Measurements from ENCODE around the gene ASNSD1.
A peak's percentile ranks its signal among the peaks of the same experiment; 100 is the strongest.
"Not testable (repeated sequence)": the region's sequence is repeated elsewhere in the genome, so short reads cannot be mapped to it uniquely, and the experiment has no call there.

Gene ASNSD1

GRCh38 chr2:189698020-189698887, 37.0 kb downstream of the ASNSD1 start:
- DNase-seq = peak; percentile 13
- Histone ChIP-seq H3K27me3 (ENCODE audit: insufficient read depth, low read depth, severe bottlenecking) (no peaks in the 10 kb centered on the region), H3K36me3 (no peaks in the 10 kb centered on the region), H3K27ac (no peak overlapping the region), H3K9me3 (ENCODE audit: severe bottlenecking) (no peaks in the 10 kb centered on the region), H3K4me3 (ENCODE audit: low read depth, low read length) (no peak overlapping the region)
- TF ChIP-seq, protein P1, sequence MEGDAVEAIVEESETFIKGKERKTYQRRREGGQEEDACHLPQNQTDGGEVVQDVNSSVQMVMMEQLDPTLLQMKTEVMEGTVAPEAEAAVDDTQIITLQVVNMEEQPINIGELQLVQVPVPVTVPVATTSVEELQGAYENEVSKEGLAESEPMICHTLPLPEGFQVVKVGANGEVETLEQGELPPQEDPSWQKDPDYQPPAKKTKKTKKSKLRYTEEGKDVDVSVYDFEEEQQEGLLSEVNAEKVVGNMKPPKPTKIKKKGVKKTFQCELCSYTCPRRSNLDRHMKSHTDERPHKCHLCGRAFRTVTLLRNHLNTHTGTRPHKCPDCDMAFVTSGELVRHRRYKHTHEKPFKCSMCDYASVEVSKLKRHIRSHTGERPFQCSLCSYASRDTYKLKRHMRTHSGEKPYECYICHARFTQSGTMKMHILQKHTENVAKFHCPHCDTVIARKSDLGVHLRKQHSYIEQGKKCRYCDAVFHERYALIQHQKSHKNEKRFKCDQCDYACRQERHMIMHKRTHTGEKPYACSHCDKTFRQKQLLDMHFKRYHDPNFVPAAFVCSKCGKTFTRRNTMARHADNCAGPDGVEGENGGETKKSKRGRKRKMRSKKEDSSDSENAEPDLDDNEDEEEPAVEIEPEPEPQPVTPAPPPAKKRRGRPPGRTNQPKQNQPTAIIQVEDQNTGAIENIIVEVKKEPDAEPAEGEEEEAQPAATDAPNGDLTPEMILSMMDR (IDR thresholded peaks at IDR 0.05; ENCODE audit: low read depth, low read length) = no peak

DNA sequence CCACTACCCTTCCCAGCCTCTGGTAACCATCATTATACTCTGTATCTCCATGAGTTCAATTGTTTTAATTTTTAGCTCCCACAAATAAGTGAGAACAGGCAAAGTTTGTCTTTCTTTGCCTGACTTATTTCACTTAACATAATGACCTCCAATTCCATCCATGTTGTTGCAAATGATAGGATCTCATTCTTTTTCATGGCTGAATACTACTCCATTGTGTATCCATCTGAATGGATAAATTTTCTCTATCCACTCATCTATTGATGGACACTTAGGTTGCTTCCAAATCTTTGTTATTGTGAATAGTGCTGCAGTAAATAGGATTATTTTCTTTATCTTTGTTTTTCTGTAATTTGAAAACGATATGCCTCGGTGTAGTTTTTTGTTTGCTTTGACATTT, 39.4 kb downstream of the ASNSD1 start:
- H3K9me3 ChIP-seq (ENCODE audit: severe bottlenecking) = no peaks in the 10 kb centered on the region
- H3K4me3 ChIP-seq (ENCODE audit: low read depth, low read length) = no peak overlapping the region
- H3K27ac ChIP-seq = no peak overlapping the region
- no peaks in the 10 kb centered on the region for H3K27me3 ChIP-seq (ENCODE audit: insufficient read depth, low read depth, severe bottlenecking)
- H3K36me3 ChIP-seq = no peaks in the 10 kb centered on the region; the same call in 1 of the 2 replicates
- DNase-seq = no peak
- TF ChIP-seq, protein P1 (IDR thresholded peaks at IDR 0.05; ENCODE audit: low read depth, low read length) = no peak

DNA sequence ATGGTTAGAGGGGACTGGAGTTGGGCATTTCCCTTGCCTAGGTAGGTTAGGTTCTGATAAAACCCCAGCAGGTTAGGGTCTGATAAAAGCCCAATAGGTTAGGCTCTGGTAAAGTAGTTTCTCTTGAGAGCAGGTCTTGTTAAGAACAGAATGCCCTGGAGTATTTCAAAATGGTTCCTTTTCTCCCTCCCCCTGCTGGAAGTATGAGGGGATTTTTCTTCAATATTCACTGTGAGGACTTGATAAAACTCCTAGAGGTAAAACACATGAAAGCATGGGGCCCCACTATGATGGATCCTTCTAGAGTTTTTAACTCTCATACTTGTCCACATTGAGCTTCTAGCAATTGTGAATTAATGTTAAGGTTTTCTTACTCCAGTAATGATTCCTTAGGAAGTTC, 40.8 kb downstream of the ASNSD1 start:
- H3K4me3 ChIP-seq (ENCODE audit: low read depth, low read length) = no peak overlapping the region
- H3K9me3 ChIP-seq (ENCODE audit: severe bottlenecking) = no peaks in the 10 kb centered on the region
- no peaks in the 10 kb centered on the region for H3K27me3 ChIP-seq (ENCODE audit: insufficient read depth, low read depth, severe bottlenecking)
- TF ChIP-seq, protein P1 (IDR thresholded peaks at IDR 0.05; ENCODE audit: low read depth, low read length) = no peak
- H3K27ac ChIP-seq = no peak overlapping the region
- no peaks in the 10 kb centered on the region; the same call in 1 of the 2 replicates for H3K36me3 ChIP-seq
- no peak for DNase-seq

GRCh38 chr2:189709501-189710221, 48.4 kb downstream of the ASNSD1 start:
- Histone ChIP-seq H3K27me3 (ENCODE audit: insufficient read depth, low read depth, severe bottlenecking) (no peaks in the 10 kb centered on the region), H3K27ac (no peak overlapping the region), H3K4me3 (ENCODE audit: low read depth, low read length) (no peak overlapping the region), H3K9me3 (ENCODE audit: severe bottlenecking) (no peaks in the 10 kb centered on the region), H3K36me3 (no peaks in the 10 kb centered on the region; the same call in 1 of the 2 replicates)
- TF ChIP-seq, protein P1 (IDR thresholded peaks at IDR 0.05; ENCODE audit: low read depth, low read length) = no peak
- no peak for DNase-seq

GRCh38 chr2:189717593-189717992, 56.3 kb downstream of the ASNSD1 start:
- DNase-seq; H3K9me3 ChIP-seq (ENCODE audit: severe bottlenecking); H3K4me3 ChIP-seq (ENCODE audit: low read depth, low read length); H3K27me3 ChIP-seq (ENCODE audit: insufficient read depth, low read depth, severe bottlenecking); H3K27ac ChIP-seq; H3K36me3 ChIP-seq: not testable (repeated sequence)

- Histone ChIP-seq H3K9me3 (ENCODE audit: severe bottlenecking) (peaks cover 7% of the 10 kb centered on the region), H3K4me3 (ENCODE audit: low read depth, low read length) (no peak overlapping the region), H3K27ac (no peak overlapping the region), H3K36me3 (no peaks in the 10 kb centered on the region), H3K27me3 (ENCODE audit: insufficient read depth, low read depth, severe bottlenecking) (no peaks in the 10 kb centered on the region)
- DNase-seq = no peak
- TF ChIP-seq, protein P1 (IDR thresholded peaks at IDR 0.05; ENCODE audit: low read depth, low read length) = no peak
These were observed 58.3 kb downstream of the ASNSD1 start for GRCh38 chr2:189719571-189719970.
